Neural cell (in vitro differentiated cells): Measurements from ENCODE around the gene ADSL. TPM values are rescaled to one million over a fixed set of nuclear protein-coding genes. Genes with fewer than 3 reads are reported as not detected.

Experiments used
- H2AFZ ChIP-seq: fragments of 200-600, 300-800 bp; sonication (generic), shearing (Covaris generic); 2 replicates; pipeline ENCODE4 v1.6.0; 2014; ENCODE audit warnings: low read depth, mild to moderate bottlenecking, antibody characterized with exemption, low read length, moderate library complexity
- H3F3A ChIP-seq: fragments of 200-600 bp; shearing (Covaris generic); 2 replicates; pipeline ENCODE4 v1.6.1; 2016; ENCODE audit warnings: mild to moderate bottlenecking, moderate library complexity, mixed read lengths, antibody characterized with exemption, low read length; ENCODE audit not compliant: insufficient read depth, poor library complexity, severe bottlenecking
- H3K27ac ChIP-seq: fragments of 200-600, 300-800 bp; sonication (generic), shearing (Covaris generic); 2 replicates; pipeline ENCODE4 v1.5.1; 2014; ENCODE audit warnings: mild to moderate bottlenecking, low read length, moderate library complexity
- H3K27me3 ChIP-seq: fragments of 300-800, 200-600 bp; sonication (generic), shearing (Covaris generic); 2 replicates; pipeline ENCODE4 v1.6.0; 2014; ENCODE audit warnings: mild to moderate bottlenecking, low read depth, low read length, moderate library complexity; ENCODE audit not compliant: insufficient read depth
- H3K36me3 ChIP-seq: fragments of 300-800, 200-600 bp; sonication (generic), shearing (Covaris generic); 2 replicates; pipeline ENCODE4 v1.5.1; 2014; ENCODE audit warnings: mild to moderate bottlenecking, antibody characterized with exemption, low read length, moderate library complexity; ENCODE audit not compliant: insufficient read depth
- H3K4me2 ChIP-seq: fragments of 300-800, 200-600 bp; sonication (generic), shearing (Covaris generic); 2 replicates; pipeline ENCODE4 v1.6.0; 2014; ENCODE audit warnings: mild to moderate bottlenecking, low read length
- H3K4me3 ChIP-seq: fragments of 300-800, 200-600 bp; sonication (generic), shearing (Covaris generic); 2 replicates; pipeline ENCODE4 v1.5.1; 2014; ENCODE audit warnings: mild to moderate bottlenecking, low read length, moderate library complexity
- H3K79me2 ChIP-seq: fragments of 200-600 bp; shearing (Covaris generic); replicated peaks from 2 replicates; pipeline ENCODE4 v1.6.0; 2014; ENCODE audit warnings: mild to moderate bottlenecking, low read length, moderate library complexity; ENCODE audit not compliant: insufficient read depth
- H3K9ac ChIP-seq: fragments of 300-800, 200-600 bp; sonication (generic), shearing (Covaris generic); 2 replicates; pipeline ENCODE4 v1.6.1; 2016; ENCODE audit warnings: mild to moderate bottlenecking, low read length, mixed read lengths
- H3K9me2 ChIP-seq: fragments of 200-600 bp; shearing (Covaris generic); 2 replicates; pipeline ENCODE4 v1.6.1; 2016; ENCODE audit warnings: mild to moderate bottlenecking, low read length, mixed read lengths; ENCODE audit not compliant: insufficient read depth
- H3K9me3 ChIP-seq: fragments of 200-600, 300-800 bp; sonication (generic), shearing (Covaris generic); 2 replicates; pipeline ENCODE4 v1.6.1; 2016; ENCODE audit warnings: mild to moderate bottlenecking, mixed run types, low read length, moderate library complexity, mixed read lengths
- H4K20me1 ChIP-seq: fragments of 200-600 bp; shearing (Covaris generic); 2 replicates; pipeline ENCODE4 v1.6.1; 2016; ENCODE audit warnings: mild to moderate bottlenecking, mixed run types; ENCODE audit not compliant: insufficient read depth
- EP300 ChIP-seq: fragments of 450-650 bp; conservative IDR thresholded peaks from 2 replicates; pipeline ENCODE4 v1.6.1; 2014; ENCODE audit warnings: antibody characterized with exemption, mild to moderate bottlenecking, moderate library complexity; ENCODE audit not compliant: poor library complexity, severe bottlenecking
- EZH2 ChIP-seq: fragments of 200-600, 300-800 bp; shearing (Covaris generic), sonication (generic); IDR thresholded peaks from 2 replicates; pipeline ENCODE4 v1.6.1; 2014; ENCODE audit warnings: antibody characterized with exemption, low read length, borderline replicate concordance, mild to moderate bottlenecking; ENCODE audit not compliant: insufficient read depth, poor library complexity, severe bottlenecking
- MXI1 ChIP-seq: fragments of 450-650 bp; conservative IDR thresholded peaks from 2 replicates; pipeline ENCODE4 v1.6.1; 2014; ENCODE audit warnings: antibody characterized with exemption, mild to moderate bottlenecking; ENCODE audit not compliant: poor library complexity, severe bottlenecking
- POLR2AphosphoS5 ChIP-seq: IDR thresholded peaks from 2 replicates; pipeline ENCODE4 v1.6.1; 2012
- RAD21 ChIP-seq: fragments of 450-650 bp; conservative IDR thresholded peaks from 2 replicates; pipeline ENCODE4 v1.6.1; 2014; ENCODE audit warnings: antibody characterized with exemption, mild to moderate bottlenecking, moderate library complexity
- SMC3 ChIP-seq: fragments of 450-650 bp; conservative IDR thresholded peaks from 2 replicates; pipeline ENCODE4 v1.6.1; 2014; ENCODE audit warnings: antibody characterized with exemption, mild to moderate bottlenecking, moderate library complexity; ENCODE audit not compliant: poor library complexity
- TAF1 ChIP-seq: IDR thresholded peaks from 2 replicates; pipeline ENCODE4 v1.6.1; 2012; ENCODE audit warnings: low read depth
- polyA plus RNA-seq: library from polyadenylated mRNA; depleted of rRNA; stranded (reverse); fragments of >200 nt; gene quantifications from 2 replicates; pipeline ENCODE4 v1.2.3, GENCODE V29; 2014
- TF ChIP-seq, protein P1 (sequence below): IDR thresholded peaks from 2 replicates; pipeline ENCODE4 v1.6.1; 2012; ENCODE audit warnings: borderline replicate concordance
- TF ChIP-seq, protein P2 (sequence below): fragments of 450-650 bp; IDR thresholded peaks from 2 replicates; pipeline ENCODE4 v1.5.1; 2014; ENCODE audit warnings: antibody characterized with exemption, mild to moderate bottlenecking, moderate library complexity; ENCODE audit not compliant: poor library complexity, severe bottlenecking

The ADSL gene
- polyA plus RNA-seq, 1 donor from 2014 or later: 112 TPM

- Histone ChIP-seq H2AFZ (no peak overlapping the region), H3K79me2 (no peaks in the 10 kb centered on the region), H3K36me3 (peaks cover 28% of the 10 kb centered on the region), H3K27me3 (no peaks in the 10 kb centered on the region), H3F3A (no peaks in the 10 kb centered on the region), H3K9ac (no peak overlapping the region), H3K9me3 (no peaks in the 10 kb centered on the region), H3K4me3 (no peak overlapping the region), H3K4me2 (no peak overlapping the region), H4K20me1 (no peaks in the 10 kb centered on the region), H3K27ac (no peak overlapping the region), H3K9me2 (no peaks in the 10 kb centered on the region)
- TF ChIP-seq POLR2AphosphoS5 (no peak), SMC3 (no peak), EZH2 (no peak), TAF1 (no peak), RAD21 (no peak), MXI1 (no peak), EP300 (no peak)
- TF ChIP-seq, protein P1, sequence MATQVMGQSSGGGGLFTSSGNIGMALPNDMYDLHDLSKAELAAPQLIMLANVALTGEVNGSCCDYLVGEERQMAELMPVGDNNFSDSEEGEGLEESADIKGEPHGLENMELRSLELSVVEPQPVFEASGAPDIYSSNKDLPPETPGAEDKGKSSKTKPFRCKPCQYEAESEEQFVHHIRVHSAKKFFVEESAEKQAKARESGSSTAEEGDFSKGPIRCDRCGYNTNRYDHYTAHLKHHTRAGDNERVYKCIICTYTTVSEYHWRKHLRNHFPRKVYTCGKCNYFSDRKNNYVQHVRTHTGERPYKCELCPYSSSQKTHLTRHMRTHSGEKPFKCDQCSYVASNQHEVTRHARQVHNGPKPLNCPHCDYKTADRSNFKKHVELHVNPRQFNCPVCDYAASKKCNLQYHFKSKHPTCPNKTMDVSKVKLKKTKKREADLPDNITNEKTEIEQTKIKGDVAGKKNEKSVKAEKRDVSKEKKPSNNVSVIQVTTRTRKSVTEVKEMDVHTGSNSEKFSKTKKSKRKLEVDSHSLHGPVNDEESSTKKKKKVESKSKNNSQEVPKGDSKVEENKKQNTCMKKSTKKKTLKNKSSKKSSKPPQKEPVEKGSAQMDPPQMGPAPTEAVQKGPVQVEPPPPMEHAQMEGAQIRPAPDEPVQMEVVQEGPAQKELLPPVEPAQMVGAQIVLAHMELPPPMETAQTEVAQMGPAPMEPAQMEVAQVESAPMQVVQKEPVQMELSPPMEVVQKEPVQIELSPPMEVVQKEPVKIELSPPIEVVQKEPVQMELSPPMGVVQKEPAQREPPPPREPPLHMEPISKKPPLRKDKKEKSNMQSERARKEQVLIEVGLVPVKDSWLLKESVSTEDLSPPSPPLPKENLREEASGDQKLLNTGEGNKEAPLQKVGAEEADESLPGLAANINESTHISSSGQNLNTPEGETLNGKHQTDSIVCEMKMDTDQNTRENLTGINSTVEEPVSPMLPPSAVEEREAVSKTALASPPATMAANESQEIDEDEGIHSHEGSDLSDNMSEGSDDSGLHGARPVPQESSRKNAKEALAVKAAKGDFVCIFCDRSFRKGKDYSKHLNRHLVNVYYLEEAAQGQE: no peak
- TF ChIP-seq, protein P2, sequence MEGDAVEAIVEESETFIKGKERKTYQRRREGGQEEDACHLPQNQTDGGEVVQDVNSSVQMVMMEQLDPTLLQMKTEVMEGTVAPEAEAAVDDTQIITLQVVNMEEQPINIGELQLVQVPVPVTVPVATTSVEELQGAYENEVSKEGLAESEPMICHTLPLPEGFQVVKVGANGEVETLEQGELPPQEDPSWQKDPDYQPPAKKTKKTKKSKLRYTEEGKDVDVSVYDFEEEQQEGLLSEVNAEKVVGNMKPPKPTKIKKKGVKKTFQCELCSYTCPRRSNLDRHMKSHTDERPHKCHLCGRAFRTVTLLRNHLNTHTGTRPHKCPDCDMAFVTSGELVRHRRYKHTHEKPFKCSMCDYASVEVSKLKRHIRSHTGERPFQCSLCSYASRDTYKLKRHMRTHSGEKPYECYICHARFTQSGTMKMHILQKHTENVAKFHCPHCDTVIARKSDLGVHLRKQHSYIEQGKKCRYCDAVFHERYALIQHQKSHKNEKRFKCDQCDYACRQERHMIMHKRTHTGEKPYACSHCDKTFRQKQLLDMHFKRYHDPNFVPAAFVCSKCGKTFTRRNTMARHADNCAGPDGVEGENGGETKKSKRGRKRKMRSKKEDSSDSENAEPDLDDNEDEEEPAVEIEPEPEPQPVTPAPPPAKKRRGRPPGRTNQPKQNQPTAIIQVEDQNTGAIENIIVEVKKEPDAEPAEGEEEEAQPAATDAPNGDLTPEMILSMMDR: no peak
Measured at GRCh38 chr22:40312050-40312449, 34.2 kb upstream of the ADSL start.

- TF ChIP-seq RAD21: no peak
- TF ChIP-seq EZH2: no peak
- TF ChIP-seq TAF1: no peak
- TF ChIP-seq, protein P1: no peak
- TF ChIP-seq EP300: no peak
- TF ChIP-seq MXI1: no peak
- TF ChIP-seq, protein P2: no peak
- no peak for TF ChIP-seq SMC3
- Histone ChIP-seq H2AFZ (no peak overlapping the region), H3K36me3 (peaks cover 34% of the 10 kb centered on the region), H3K27ac (no peak overlapping the region), H3K27me3 (no peaks in the 10 kb centered on the region), H3F3A (no peaks in the 10 kb centered on the region), H3K4me3 (no peak overlapping the region), H3K4me2 (no peak overlapping the region), H4K20me1 (no peaks in the 10 kb centered on the region), H3K9me3 (no peaks in the 10 kb centered on the region), H3K9ac (no peak overlapping the region), H3K9me2 (no peaks in the 10 kb centered on the region), H3K79me2 (no peaks in the 10 kb centered on the region)
Measured at GRCh38 chr22:40313007-40313406, 33.3 kb upstream of the ADSL start.
